Thoracic aorta (tissue), 2 donors: ENCODE results near the gene RUFY4. TPM values are rescaled to one million over a fixed set of nuclear protein-coding genes. Genes with fewer than 3 reads are reported as not detected.

Experiments used
- ATAC-seq: fragments of 150-250 bp; one replicate; pipeline ENCODE4 v1.8.0; 2017; ENCODE audit warnings: low read depth; ENCODE audit not compliant: insufficient number of reproducible peaks, low FRiP score
- DNase-seq: peaks from one replicate; pipeline ENCODE4 v3.0.0-alpha.2; 2020; ENCODE audit warnings: low spot score
- H3K27ac ChIP-seq, 2 donors: fragments of 200-600 bp; sonication (generic); 1 replicate in 1 of 2; 2 replicates in 1 of 2; pipeline ENCODE4 v1.5.1; 2016; ENCODE audit warnings: mild to moderate bottlenecking in 2 of 2, moderate library complexity in 2 of 2
- H3K27me3 ChIP-seq: fragments of 200-600 bp; sonication (generic); replicated peaks from 2 replicates; pipeline ENCODE4 v1.6.0; 2016; ENCODE audit warnings: mild to moderate bottlenecking; ENCODE audit not compliant: insufficient read depth
- H3K36me3 ChIP-seq: fragments of 200-600 bp; sonication (generic); one replicate; pipeline ENCODE4 v1.5.1; 2016
- H3K4me1 ChIP-seq, 2 donors: fragments of 200-600 bp; sonication (generic); 1 replicate in 1 of 2; 2 replicates in 1 of 2; pipeline versions ENCODE4 v1.5.1 to v1.6.0; 2016; ENCODE audit warnings: low read depth in 2 of 2, mild to moderate bottlenecking in 1 of 2; ENCODE audit not compliant: control insufficient read depth in 1 of 2
- H3K4me3 ChIP-seq: fragments of 200-600 bp; sonication (generic); 2 replicates; pipeline ENCODE4 v1.5.1; 2016; ENCODE audit warnings: mild to moderate bottlenecking
- H3K9me3 ChIP-seq: fragments of 200-600 bp; sonication (generic); 2 replicates; pipeline ENCODE4 v1.5.1; 2016
- CTCF ChIP-seq: fragments of 200-600 bp; sonication (generic); IDR thresholded peaks from one replicate; pipeline ENCODE4 v1.5.1; 2019; ENCODE audit warnings: antibody characterized with exemption
- total RNA-seq, 2 donors: library from RNA; depleted of rRNA; stranded (reverse); fragments of >200 nt; gene quantifications; one replicate each; pipeline versions ENCODE4 v1.1.0 to v1.2.3, GENCODE V29; 2016

The RUFY4 gene
- total RNA-seq, 2 donors from 2014 or later = 0.68 TPM; not detected in 1

GRCh38 chr2:218021536-218022071, 47.4 kb upstream of the RUFY4 start:
- H3K27ac ChIP-seq = peak overlapping the region; percentile 69 to 94
- peak; percentile 8 for ATAC-seq
- peaks cover 31 to 97% of the 10 kb centered on the region in 2 donors for H3K4me1 ChIP-seq
- H3K36me3 ChIP-seq = no peaks in the 10 kb centered on the region
- no peak for TF ChIP-seq CTCF
- no peaks in the 10 kb centered on the region for H3K9me3 ChIP-seq
- DNase-seq = no peak
- no peak overlapping the region for H3K4me3 ChIP-seq
- H3K27me3 ChIP-seq = no peaks in the 10 kb centered on the region

- Histone ChIP-seq H3K9me3 (no peaks in the 10 kb centered on the region), H3K27ac (peak overlapping the region; percentile 69 to 94), H3K27me3 (no peaks in the 10 kb centered on the region), H3K36me3 (no peaks in the 10 kb centered on the region), H3K4me1 (peaks cover 26 to 95% of the 10 kb centered on the region in 2 donors), H3K4me3 (no peak overlapping the region)
- no peak for DNase-seq
- TF ChIP-seq CTCF = no peak
- ATAC-seq = no peak
Observed at GRCh38 chr2:218022131-218022850, 46.8 kb upstream of the RUFY4 start.

GRCh38 chr2:218022851-218023530, 46.1 kb upstream of the RUFY4 start:
- H3K9me3 ChIP-seq = no peaks in the 10 kb centered on the region
- H3K4me3 ChIP-seq = no peak overlapping the region
- H3K36me3 ChIP-seq = no peaks in the 10 kb centered on the region
- peaks cover 22 to 88% of the 10 kb centered on the region in 2 donors for H3K4me1 ChIP-seq
- no peaks in the 10 kb centered on the region for H3K27me3 ChIP-seq
- peak overlapping the region; percentile 69 to 94 for H3K27ac ChIP-seq
- ATAC-seq = no peak
- no peak for DNase-seq
- TF ChIP-seq CTCF = no peak

GRCh38 chr2:218023636-218024035, 45.4 kb upstream of the RUFY4 start:
- ATAC-seq (no peak), DNase-seq (no peak)
- no peak for TF ChIP-seq CTCF
- Histone ChIP-seq H3K27me3 (no peaks in the 10 kb centered on the region), H3K27ac (peak overlapping the region in 1 of 2 donors; percentile 8), H3K4me3 (no peak overlapping the region), H3K36me3 (no peaks in the 10 kb centered on the region), H3K9me3 (no peaks in the 10 kb centered on the region), H3K4me1 (peaks cover 17 to 85% of the 10 kb centered on the region in 2 donors)

- Histone ChIP-seq H3K9me3 (no peaks in the 10 kb centered on the region), H3K4me3 (no peak overlapping the region), H3K27ac (peak overlapping the region in 1 of 2 donors; percentile 37), H3K4me1 (peaks cover 16 to 85% of the 10 kb centered on the region in 2 donors), H3K27me3 (no peaks in the 10 kb centered on the region), H3K36me3 (no peaks in the 10 kb centered on the region)
- DNase-seq = no peak
- no peak for TF ChIP-seq CTCF
- no peak for ATAC-seq
Observed at GRCh38 chr2:218024336-218024735, 44.7 kb upstream of the RUFY4 start.
